Astrocyte (in vitro differentiated cells and primary cell): ENCODE results near the gene ASNS.
"Not testable (repeated sequence)": the region's sequence is repeated elsewhere in the genome, so short reads cannot be mapped to it uniquely, and the experiment has no call there.

ENCODE experiments used
- EZH2 ChIP-seq: IDR thresholded peaks from 2 replicates; pipeline ENCODE4 v1.6.1; 2012; ENCODE audit warnings: mild to moderate bottlenecking, low read length, inconsistent platforms; ENCODE audit not compliant: insufficient read depth
- TF ChIP-seq, protein P1 (sequence below): IDR thresholded peaks from 2 replicates; pipeline ENCODE4 v1.5.1; 2011; ENCODE audit warnings: low read depth, mild to moderate bottlenecking, inconsistent platforms, low read length, moderate library complexity; ENCODE audit not compliant: insufficient read depth

DNA sequence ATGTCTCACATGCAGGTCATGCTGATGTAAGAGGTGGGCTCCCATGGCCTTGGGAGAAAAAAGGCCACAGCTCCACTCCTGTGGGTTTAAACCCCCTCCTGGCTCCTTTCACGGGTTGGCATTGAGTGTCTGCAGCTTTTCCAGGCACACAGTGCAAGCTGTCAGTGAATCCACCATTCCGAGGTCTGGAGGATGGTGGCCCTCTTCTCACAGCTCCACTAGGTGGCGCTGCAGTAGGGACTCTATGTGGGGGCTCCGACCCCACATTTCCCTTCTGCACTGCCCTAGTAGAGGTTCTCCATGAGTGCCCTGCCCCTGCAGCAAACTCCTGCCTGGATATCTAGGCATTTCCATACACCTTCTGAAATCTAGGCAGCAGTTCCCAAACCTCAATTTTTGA lies 19.5 kb upstream of the ASNS start:
- TF ChIP-seq, protein P1, sequence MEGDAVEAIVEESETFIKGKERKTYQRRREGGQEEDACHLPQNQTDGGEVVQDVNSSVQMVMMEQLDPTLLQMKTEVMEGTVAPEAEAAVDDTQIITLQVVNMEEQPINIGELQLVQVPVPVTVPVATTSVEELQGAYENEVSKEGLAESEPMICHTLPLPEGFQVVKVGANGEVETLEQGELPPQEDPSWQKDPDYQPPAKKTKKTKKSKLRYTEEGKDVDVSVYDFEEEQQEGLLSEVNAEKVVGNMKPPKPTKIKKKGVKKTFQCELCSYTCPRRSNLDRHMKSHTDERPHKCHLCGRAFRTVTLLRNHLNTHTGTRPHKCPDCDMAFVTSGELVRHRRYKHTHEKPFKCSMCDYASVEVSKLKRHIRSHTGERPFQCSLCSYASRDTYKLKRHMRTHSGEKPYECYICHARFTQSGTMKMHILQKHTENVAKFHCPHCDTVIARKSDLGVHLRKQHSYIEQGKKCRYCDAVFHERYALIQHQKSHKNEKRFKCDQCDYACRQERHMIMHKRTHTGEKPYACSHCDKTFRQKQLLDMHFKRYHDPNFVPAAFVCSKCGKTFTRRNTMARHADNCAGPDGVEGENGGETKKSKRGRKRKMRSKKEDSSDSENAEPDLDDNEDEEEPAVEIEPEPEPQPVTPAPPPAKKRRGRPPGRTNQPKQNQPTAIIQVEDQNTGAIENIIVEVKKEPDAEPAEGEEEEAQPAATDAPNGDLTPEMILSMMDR: not testable (repeated sequence)
- not testable (repeated sequence) for TF ChIP-seq EZH2
